Measurements from ENCODE around the gene SLC5A1.

DNA sequence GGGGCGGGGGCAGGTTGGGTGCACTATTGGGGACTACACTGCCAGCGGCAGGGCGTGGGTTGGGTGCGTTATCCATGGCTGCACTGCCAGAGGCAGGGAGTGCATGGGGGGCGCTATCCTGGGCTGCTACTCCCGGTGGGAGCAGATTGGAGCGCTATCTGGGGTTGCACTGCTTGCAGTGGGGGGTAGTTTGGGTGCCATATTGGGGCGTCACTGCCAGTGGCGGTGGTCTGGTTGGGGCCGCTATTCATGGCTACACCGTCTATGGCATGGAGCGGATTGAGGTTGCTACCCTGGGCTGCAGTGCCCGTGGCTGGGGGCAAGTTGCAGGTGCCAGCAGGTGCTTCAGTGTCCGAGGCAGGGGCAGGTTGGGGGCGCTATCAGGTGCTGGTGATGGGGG lies 79.8 kb downstream of the SLC5A1 start:
- TF ChIP-seq CTCF (IDR thresholded peaks at IDR 0.05 in 8 of 11, conservative IDR thresholded peaks at IDR 0.05 in 3 of 11) (no peak), POLR2A (IDR thresholded peaks at IDR 0.05) (no peak), POLR2AphosphoS5 (IDR thresholded peaks at IDR 0.05) (no peak)

Data from spleen (tissue), 7 donors.